Fibroblast of pulmonary artery (primary cell): ENCODE results near the gene HBG2.

Experiments used
- DNase-seq: peaks from one replicate; pipeline ENCODE4 v3.0.0-alpha.2; 2010; ENCODE audit warnings: low read depth
- H3K4me3 ChIP-seq: replicated peaks from 2 replicates; pipeline ENCODE4 v1.5.1; 2011; ENCODE audit warnings: low read depth, mild to moderate bottlenecking, control low read depth, low read length, moderate library complexity
- CTCF ChIP-seq: IDR thresholded peaks from 2 replicates; pipeline ENCODE4 v1.5.1; 2011; ENCODE audit warnings: mild to moderate bottlenecking, control low read depth, low read length, inconsistent platforms; ENCODE audit errors: missing control alignments

HBG2 gene

GRCh38 chr11:5234381-5234834 lies 20.2 kb downstream of the HBG2 start, which contains the start of gene HBD:
Gene HBD (minus strand): TSS chr11:5234483. CDS start chr11:5234433, 50 bp downstream.
- DNase-seq, result peak; percentile 26
- no peak for TF ChIP-seq CTCF
- no peak within 1 kb of the TSS for H3K4me3 ChIP-seq

- no peak for TF ChIP-seq CTCF
- DNase-seq, result no peak
These were observed 21.3 kb downstream of the HBG2 start for GRCh38 chr11:5233307-5233706.

GRCh38 chr11:5232821-5233220 lies 21.8 kb downstream of the HBG2 start:
- DNase-seq, result no peak
- H3K4me3 ChIP-seq, result no peak overlapping the region

More at GRCh38 chr11:5233307-5233706, 21.3 kb downstream of the HBG2 start:
- no peak overlapping the region for H3K4me3 ChIP-seq

GRCh38 chr11:5232176-5232575 lies 22.4 kb downstream of the HBG2 start:
- no peak overlapping the region for H3K4me3 ChIP-seq
- DNase-seq, result no peak
- TF ChIP-seq CTCF, result no peak

More at GRCh38 chr11:5232821-5233220, 21.8 kb downstream of the HBG2 start:
- no peak for TF ChIP-seq CTCF

GRCh38 chr11:5231111-5231510 lies 23.5 kb downstream of the HBG2 start:
- no peak overlapping the region for H3K4me3 ChIP-seq
- no peak for DNase-seq
- TF ChIP-seq CTCF, result no peak

GRCh38 chr11:5230266-5230665 lies 24.3 kb downstream of the HBG2 start:
- no peak for TF ChIP-seq CTCF
- H3K4me3 ChIP-seq, result no peak overlapping the region
- no peak for DNase-seq

- DNase-seq, result no peak
- no peak overlapping the region for H3K4me3 ChIP-seq
- no peak for TF ChIP-seq CTCF
These were observed 24.8 kb downstream of the HBG2 start for GRCh38 chr11:5229796-5230195.
